T-helper 17 cell (primary cell): ENCODE results near the gene GLO1. TPM values are rescaled to one million over a fixed set of nuclear protein-coding genes. Genes with fewer than 3 reads are reported as not detected.

Experiments used
- ATAC-seq: fragments of 150-1000 bp; cut with Tn5 transposase; 2 replicates; pipeline ENCODE4 v1.10.0; 2021; ENCODE audit warnings: mild to moderate bottlenecking, moderate library complexity
- DNase-seq, 3 donors: peaks; one replicate each; pipeline versions ENCODE4 v3.0.0 to v3.0.0-alpha.2; 2020 to 2021
- H3K9me3 ChIP-seq: one replicate; pipeline ENCODE4 v1.7.0; 2013; ENCODE audit warnings: low read length, mild to moderate bottlenecking; ENCODE audit not compliant: control insufficient read depth, poor library complexity, severe bottlenecking
- H3K27ac Mint-ChIP-seq: one replicate; pipeline ENCODE4 v1.8.0; 2022; ENCODE audit warnings: mild to moderate bottlenecking, moderate library complexity, mixed read lengths
- H3K27me3 Mint-ChIP-seq: one replicate; pipeline ENCODE4 v1.8.0; 2022; ENCODE audit warnings: mixed read lengths
- H3K36me3 Mint-ChIP-seq: one replicate; pipeline ENCODE4 v1.8.0; 2022; ENCODE audit warnings: low read depth, mixed read lengths
- H3K4me1 Mint-ChIP-seq: one replicate; pipeline ENCODE4 v1.8.0; 2022; ENCODE audit warnings: mild to moderate bottlenecking, mixed read lengths
- H3K4me3 Mint-ChIP-seq: one replicate; pipeline ENCODE4 v1.8.0; 2022; ENCODE audit warnings: mild to moderate bottlenecking, moderate library complexity, mixed read lengths
- total RNA-seq, 4 donors: library from RNA in 2 of 4; stranded (reverse) in 2 of 4; gene quantifications; one replicate each; pipeline ENCODE4 v1.2.3 and lab custom pipeline; 2022 to 2026

Gene GLO1
- total RNA-seq, 2 donors from 2014 or later: 22.4 to 27.7 TPM

DNA sequence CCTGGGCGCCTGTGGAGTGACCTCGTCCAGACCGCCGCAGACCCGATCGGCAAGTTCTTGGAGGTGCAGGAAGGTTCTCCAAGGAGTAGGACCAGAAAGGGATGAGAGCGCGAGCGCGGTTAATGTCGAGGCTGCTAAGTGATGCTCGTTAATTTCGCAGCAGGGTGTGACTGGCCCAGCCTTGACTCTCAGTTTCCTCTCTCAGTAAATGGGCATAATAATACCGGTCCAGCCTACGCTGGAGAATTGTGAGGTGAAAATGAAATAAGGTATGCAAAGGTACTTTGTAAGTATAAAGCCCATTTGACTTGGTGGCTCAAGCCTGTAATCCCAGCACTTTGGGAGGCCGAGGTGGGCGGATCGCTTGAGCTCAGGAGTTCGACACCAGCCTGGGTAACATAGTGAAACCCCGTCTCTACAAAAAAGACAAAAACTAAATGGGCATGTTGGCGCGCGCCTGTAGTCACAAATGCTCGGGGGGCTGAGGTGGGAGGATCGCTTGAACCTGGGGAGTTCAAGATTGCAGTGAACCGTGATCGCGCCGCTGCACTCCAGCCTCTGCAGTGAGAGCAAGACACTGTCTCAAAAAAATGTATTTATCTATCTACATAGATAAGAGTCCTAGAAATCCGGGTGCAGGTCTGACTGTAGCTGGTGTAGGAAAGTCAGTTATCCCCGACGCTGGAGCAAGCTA is 62.6 kb downstream of the GLO1 start:
- H3K4me3 Mint-ChIP-seq: peak overlapping the region; percentile 93
- no peaks in the 10 kb centered on the region for H3K27me3 Mint-ChIP-seq
- peaks cover 48% of the 10 kb centered on the region for H3K4me1 Mint-ChIP-seq
- no peaks in the 10 kb centered on the region for H3K9me3 ChIP-seq
- ATAC-seq: no peak
- DNase-seq: no peak
- H3K27ac Mint-ChIP-seq: peak overlapping the region; percentile 95
- no peaks in the 10 kb centered on the region for H3K36me3 Mint-ChIP-seq

DNA sequence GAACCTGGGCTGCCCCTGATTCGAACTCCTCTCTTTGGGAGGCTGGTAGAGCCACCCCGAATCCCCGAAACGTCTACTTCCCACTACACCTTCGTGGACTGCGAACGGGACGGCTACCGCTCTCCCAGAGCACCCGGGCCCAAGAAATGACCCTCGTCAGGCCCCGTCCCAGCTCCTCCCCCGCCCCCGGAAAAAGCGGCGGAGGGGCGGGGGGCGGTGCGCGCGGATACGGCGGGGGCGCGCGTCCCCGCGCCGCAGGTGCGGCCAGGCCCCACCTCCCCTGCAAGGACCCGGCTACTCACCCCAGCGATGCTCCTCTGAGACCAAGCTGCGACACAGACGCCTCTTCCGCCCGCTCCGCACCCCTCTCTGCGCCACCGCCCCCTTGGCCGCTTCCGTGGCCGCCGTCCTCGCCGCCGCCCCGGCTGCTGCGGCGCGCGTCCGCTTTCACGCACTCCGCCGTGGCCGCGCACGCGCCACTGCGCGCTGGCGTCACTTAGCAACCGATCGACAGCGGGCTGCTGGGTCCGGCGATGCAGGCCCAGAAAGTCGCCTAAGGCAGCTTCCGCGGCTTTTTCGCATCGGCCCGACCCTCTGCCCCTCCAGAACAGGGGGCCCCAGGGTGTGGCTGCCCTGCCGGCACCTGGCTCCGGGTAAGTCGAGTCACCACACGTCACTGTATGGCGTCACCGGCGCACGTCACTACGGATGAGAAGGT is 63.3 kb downstream of the GLO1 start, which contains the start of gene BTBD9:
BTBD9 (minus strand) TSS at position 432 of the 718 bp plus-strand sequence.
- no peaks in the 10 kb centered on the region for H3K9me3 ChIP-seq
- peak; percentile 85 for ATAC-seq
- peaks cover 51% of the 10 kb centered on the region for H3K4me1 Mint-ChIP-seq

DNA sequence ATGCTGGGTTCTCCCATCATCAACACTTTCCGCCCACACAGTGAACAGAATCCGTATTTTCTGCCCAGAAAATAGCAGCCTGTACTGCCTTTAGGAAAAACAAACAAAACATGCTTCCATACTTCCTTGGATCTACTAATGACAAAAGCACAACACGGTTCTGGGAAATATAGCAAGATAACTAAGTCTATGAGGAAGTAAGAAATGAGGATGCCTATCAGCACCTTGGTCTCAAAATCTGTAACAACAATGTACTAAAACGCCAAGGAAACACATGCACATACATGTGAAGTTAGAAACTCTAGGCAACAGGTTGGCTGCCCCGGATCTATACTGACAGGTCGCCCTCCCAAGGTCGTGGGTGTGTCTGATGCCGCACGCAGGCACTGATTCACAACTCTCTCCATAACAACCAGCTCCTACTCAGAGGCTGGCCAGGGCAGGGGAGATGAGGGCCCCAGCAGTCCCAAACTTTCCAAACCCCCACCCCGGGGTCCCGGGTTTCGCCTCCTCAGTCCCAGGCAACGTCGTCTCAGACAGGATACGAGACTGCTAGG is 63.9 kb downstream of the GLO1 start:
- H3K36me3 Mint-ChIP-seq: no peaks in the 10 kb centered on the region
- DNase-seq (peak; percentile 29 to 53 (median 30)), ATAC-seq (peak; percentile 70)
- no peaks in the 10 kb centered on the region for H3K9me3 ChIP-seq
- H3K27ac Mint-ChIP-seq: peak overlapping the region; percentile 95
- H3K27me3 Mint-ChIP-seq: no peaks in the 10 kb centered on the region
- peaks cover 55% of the 10 kb centered on the region for H3K4me1 Mint-ChIP-seq
- peak overlapping the region; percentile 93 for H3K4me3 Mint-ChIP-seq

More for the DNA sequence above, 63.3 kb downstream of the GLO1 start, which contains the start of gene BTBD9:
- Mint-ChIP-seq H3K27ac (peak within 1 kb of the TSS; percentile 95), H3K27me3 (no peaks in the 10 kb centered on the region), H3K36me3 (no peaks in the 10 kb centered on the region), H3K4me3 (peak within 1 kb of the TSS; percentile 93)
- DNase-seq: peak; percentile 74 to 77 (median 75)

DNA sequence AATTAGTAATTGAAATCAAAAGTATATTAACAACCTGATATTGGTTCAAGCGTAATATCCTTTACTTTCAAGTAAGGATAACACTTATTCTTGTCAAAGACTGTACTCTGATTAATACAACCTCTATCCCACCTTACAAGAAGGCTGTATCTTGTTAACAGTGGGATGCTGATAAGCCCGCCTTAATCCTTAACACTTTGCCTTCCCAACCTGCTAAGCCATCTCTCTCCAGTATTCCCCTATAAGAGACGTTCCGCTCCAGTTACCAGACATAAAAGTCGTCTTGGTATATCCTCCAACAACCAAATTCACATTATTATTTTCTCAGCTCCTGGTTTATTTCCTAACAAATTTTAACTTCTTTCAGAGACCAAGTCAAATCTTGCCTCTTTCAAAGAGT is 65.2 kb downstream of the GLO1 start:
- Mint-ChIP-seq H3K27ac (peak overlapping the region; percentile 95), H3K36me3 (no peaks in the 10 kb centered on the region), H3K27me3 (no peaks in the 10 kb centered on the region), H3K4me3 (peak overlapping the region; percentile 41), H3K4me1 (peaks cover 56% of the 10 kb centered on the region)
- no peak for DNase-seq
- H3K9me3 ChIP-seq: no peaks in the 10 kb centered on the region
- no peak for ATAC-seq

DNA sequence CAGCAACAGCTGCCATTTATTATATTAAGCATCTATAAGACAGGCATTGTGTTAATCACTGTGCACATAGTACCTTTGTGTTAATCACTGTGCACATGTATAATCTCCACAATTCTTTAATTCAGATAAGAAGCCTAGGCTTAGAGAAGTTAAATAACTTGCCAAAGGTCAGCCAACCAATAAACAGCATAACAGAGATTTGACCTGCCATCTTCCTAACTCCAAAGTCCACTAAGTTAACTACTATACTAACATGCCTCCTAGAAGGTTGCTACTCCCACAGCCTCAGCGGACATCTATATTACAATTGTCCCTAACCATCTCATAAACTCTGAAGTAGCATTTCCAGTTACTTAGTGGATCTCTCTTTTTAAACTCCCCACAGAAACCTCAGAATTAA is 66.9 kb downstream of the GLO1 start:
- H3K9me3 ChIP-seq: no peaks in the 10 kb centered on the region
- ATAC-seq (no peak), DNase-seq (no peak)
- no peaks in the 10 kb centered on the region for H3K36me3 Mint-ChIP-seq
- H3K27ac Mint-ChIP-seq: no peak overlapping the region
- H3K27me3 Mint-ChIP-seq: no peaks in the 10 kb centered on the region
- H3K4me3 Mint-ChIP-seq: no peak overlapping the region
- H3K4me1 Mint-ChIP-seq: peaks cover 47% of the 10 kb centered on the region

DNA sequence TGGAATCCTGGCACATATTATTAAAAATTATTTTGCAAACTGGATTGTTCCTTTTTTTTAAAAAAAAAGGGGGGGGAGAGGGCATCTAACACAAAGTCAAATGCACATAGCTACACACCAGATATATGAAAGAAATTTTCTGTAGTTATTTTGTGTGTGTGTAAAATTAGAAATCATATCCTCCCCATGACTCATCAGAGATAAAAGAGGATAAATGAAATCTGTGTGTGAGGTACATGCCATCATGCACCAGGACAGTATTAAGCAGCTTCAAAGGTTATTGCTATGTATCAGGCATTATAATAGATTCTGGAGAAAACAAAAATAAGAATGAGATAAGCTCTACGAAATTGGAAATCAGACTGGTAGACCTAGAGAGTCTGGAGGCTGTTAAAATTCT is 68.4 kb downstream of the GLO1 start:
- Mint-ChIP-seq H3K4me3 (no peak overlapping the region), H3K4me1 (peaks cover 38% of the 10 kb centered on the region), H3K27me3 (no peaks in the 10 kb centered on the region), H3K27ac (peak overlapping the region; percentile 4), H3K36me3 (no peaks in the 10 kb centered on the region)
- ATAC-seq (no peak), DNase-seq (no peak)
- H3K9me3 ChIP-seq: no peaks in the 10 kb centered on the region

DNA sequence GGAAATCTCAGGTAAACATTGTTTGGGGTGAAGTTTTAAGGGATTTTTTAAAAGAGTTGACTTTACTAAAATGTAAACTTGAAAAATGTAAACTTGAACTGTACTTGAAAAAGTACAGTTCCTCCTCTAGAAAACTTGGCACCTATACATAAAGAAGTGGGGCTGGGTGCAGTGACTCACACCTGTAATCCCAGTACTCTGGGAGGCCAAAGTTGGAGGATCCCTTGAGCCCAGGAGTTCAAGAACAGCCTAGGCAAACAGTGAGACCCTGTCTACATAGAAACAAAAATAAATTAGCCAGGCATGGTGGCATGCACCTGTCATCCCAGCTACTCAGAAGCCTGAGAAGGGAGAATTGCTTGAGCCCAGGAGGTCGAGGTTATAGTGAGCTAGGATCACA is 70.5 kb downstream of the GLO1 start:
- Mint-ChIP-seq H3K27ac (no peak overlapping the region), H3K4me1 (peaks cover 34% of the 10 kb centered on the region)
- ATAC-seq: no peak

DNA sequence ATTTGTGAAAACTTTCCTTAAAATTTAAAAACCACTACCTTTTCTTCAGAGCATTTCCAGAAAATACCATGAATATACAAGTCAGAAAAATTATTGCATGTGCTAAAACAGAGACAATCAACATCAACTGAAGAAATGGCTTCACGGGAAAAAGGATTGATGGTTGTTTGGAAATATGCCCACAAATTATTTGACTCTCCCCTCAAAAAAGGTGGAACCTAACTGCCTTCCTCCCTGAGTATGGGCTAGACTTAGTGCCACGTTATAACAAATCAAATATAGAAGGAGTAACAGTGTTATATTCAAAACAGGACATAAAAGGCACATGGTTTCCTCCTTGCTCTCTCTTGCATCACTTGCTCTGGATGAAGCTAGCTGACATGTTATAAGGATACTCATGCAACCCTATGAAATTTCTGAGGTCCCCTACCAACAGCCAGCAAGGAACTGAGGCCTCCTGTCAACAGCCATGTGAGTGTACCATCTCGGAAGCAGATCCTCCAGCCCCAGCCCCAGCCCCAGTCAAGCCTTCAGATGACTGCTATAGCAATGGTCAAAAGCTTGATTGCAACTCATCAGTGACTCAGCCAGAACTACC is 71.7 kb downstream of the GLO1 start:
- no peaks in the 10 kb centered on the region for H3K27me3 Mint-ChIP-seq
- no peak overlapping the region for H3K27ac Mint-ChIP-seq
- no peak for ATAC-seq
- H3K4me1 Mint-ChIP-seq: peaks cover 28% of the 10 kb centered on the region
- H3K36me3 Mint-ChIP-seq: no peaks in the 10 kb centered on the region
- no peak for DNase-seq
- H3K9me3 ChIP-seq: no peaks in the 10 kb centered on the region
- no peak overlapping the region for H3K4me3 Mint-ChIP-seq

More for the DNA sequence above, 70.5 kb downstream of the GLO1 start:
- DNase-seq: no peak
- H3K9me3 ChIP-seq: no peaks in the 10 kb centered on the region
- no peak overlapping the region for H3K4me3 Mint-ChIP-seq
- no peaks in the 10 kb centered on the region for H3K27me3 Mint-ChIP-seq
- H3K36me3 Mint-ChIP-seq: no peaks in the 10 kb centered on the region

Other genes with a start within 250 kb of the GLO1 start
- gene BTBD9, start 63.2 kb downstream of the GLO1 start, total RNA-seq: 10 to 100 TPM; 61.3 to 63.5 TPM
- under 1 TPM; 0.05 TPM for gene DNAH8, start 12.2 kb upstream of the GLO1 start, total RNA-seq